K562 (cell line): ENCODE measurements around the gene ROBO2. TPM values are rescaled to one million over a fixed set of nuclear protein-coding genes. Genes with fewer than 3 reads are reported as not detected.

ENCODE experiments used
- ATAC-seq: fragments of 200-7000 bp; cut with Tn5 transposase; 3 replicates; pipeline ENCODE4 v1.9.1; 2020; ENCODE audit warnings: moderate library complexity
- BruUV-seq: library from RNA; stranded (reverse); fragments of 400-500 nt; replicated peaks from 2 replicates; lab custom pipeline; 2021; lab: Mats Ljungman, UMichigan
- CTCF ChIA-PET: fragments of 300-600 bp; formaldehyde crosslinking; extraction: SDS; loops from one replicate; lab custom pipeline; 2021; ENCODE audit warnings: low intra/inter-chr PET ratio; lab: Yijun Ruan, JAX
- POLR2A ChIA-PET: fragments of 300-600, 350-650 bp; sonication (Branson Sonifier 250); formaldehyde crosslinking; extraction: SDS; loops from one replicate; lab custom pipeline; 2021; ENCODE audit warnings: antibody characterized with exemption, inconsistent platforms; lab: Yijun Ruan, JAX
- DNase-seq, 4 experiments: peaks; one replicate each; pipeline versions ENCODE4 v3.0.0 to v3.0.0-alpha.2; 2011 to 2018; ENCODE audit warnings: low spot score in 3 of 4, mixed read lengths in 3 of 4; ENCODE audit errors: extremely low read depth in 1 of 4
- FAIRE-seq: peaks from 2 replicates; lab custom pipeline; 2011; peaks lifted over from hg19 to GRCh38; lab: Jason Lieb, UNC
- H2AFZ ChIP-seq: 2 replicates; pipeline ENCODE4 v1.6.0; 2011; ENCODE audit warnings: low read depth, low read length, control low read depth, inconsistent platforms
- H3K27ac ChIP-seq: fragments of 200-600 bp; 3 replicates; pipeline ENCODE4 v1.8.0; 2011; ENCODE audit warnings: low read depth, mild to moderate bottlenecking, control low read depth, inconsistent platforms, low read length, moderate library complexity, mixed read lengths; ENCODE audit errors: extremely low read depth
- H3K27me3 ChIP-seq, 2 experiments: fragments of 300-600 bp in 1 of 2; 2 replicates in 1 of 2; 3 replicates in 1 of 2; pipeline versions ENCODE4 v1.6.0 to v1.8.0; 2011; ENCODE audit warnings: inconsistent platforms in 2 of 2, low read length in 2 of 2, mild to moderate bottlenecking in 1 of 2, mixed read lengths in 1 of 2, moderate library complexity in 1 of 2; ENCODE audit not compliant: control insufficient read depth in 2 of 2, insufficient read depth in 2 of 2
- H3K36me3 ChIP-seq: fragments of 300-600 bp; 3 replicates; pipeline ENCODE4 v1.8.0; 2011; ENCODE audit warnings: mild to moderate bottlenecking, low read length, inconsistent platforms; ENCODE audit not compliant: control insufficient read depth, insufficient read depth
- H3K4me1 ChIP-seq, 2 experiments: fragments of 200-600 bp in 1 of 2; replicated peaks in 1 of 2; 2 replicates in 1 of 2; 3 replicates in 1 of 2; pipeline versions ENCODE4 v1.5.1 to v1.8.0; 2011; ENCODE audit warnings: inconsistent platforms in 2 of 2, low read length in 2 of 2, mild to moderate bottlenecking in 1 of 2, mixed read lengths in 1 of 2, moderate library complexity in 1 of 2; ENCODE audit not compliant: control insufficient read depth in 2 of 2, insufficient read depth in 2 of 2
- H3K4me2 ChIP-seq: 2 replicates; pipeline ENCODE4 v1.6.1; 2011; ENCODE audit warnings: low read length, control low read depth, inconsistent platforms, mixed read lengths; ENCODE audit not compliant: insufficient read depth
- H3K4me3 ChIP-seq: fragments of 200-600 bp; sonication (generic), shearing (Covaris generic); 2 replicates; pipeline ENCODE4 v1.5.1; 2016; ENCODE audit warnings: control low read depth, inconsistent platforms
- H3K79me2 ChIP-seq: fragments of 200-600 bp; 3 replicates; pipeline ENCODE4 v1.8.0; 2011; ENCODE audit warnings: low read length, inconsistent platforms; ENCODE audit not compliant: control insufficient read depth, insufficient read depth
- H3K9ac ChIP-seq, 2 experiments: 2 replicates each; pipeline versions ENCODE4 v1.6.0 to v1.6.1; 2011; ENCODE audit warnings: low read depth in 2 of 2, low read length in 2 of 2, control low read depth in 1 of 2, inconsistent platforms in 1 of 2, mild to moderate bottlenecking in 1 of 2, mixed read lengths in 1 of 2; ENCODE audit not compliant: insufficient read depth in 1 of 2
- H3K9me1 ChIP-seq: one replicate; pipeline ENCODE4 v1.6.0; 2011; ENCODE audit warnings: inconsistent platforms, mild to moderate bottlenecking, low read length, moderate library complexity; ENCODE audit not compliant: control insufficient read depth, insufficient read depth
- H3K9me3 ChIP-seq: replicated peaks from 2 replicates; pipeline ENCODE4 v1.5.1; 2011; ENCODE audit warnings: low read depth, low read length, inconsistent platforms; ENCODE audit not compliant: control insufficient read depth, insufficient read depth
- H4K20me1 ChIP-seq: replicated peaks from 2 replicates; pipeline ENCODE4 v1.6.1; 2011; ENCODE audit warnings: low read length, inconsistent platforms, mixed read lengths; ENCODE audit not compliant: control insufficient read depth, insufficient read depth
- BRD4 ChIP-seq: fragments of 200-600 bp; sonication (generic); IDR thresholded peaks from 2 replicates; pipeline ENCODE4 v1.6.1; 2017; ENCODE audit warnings: inconsistent platforms
- EP300 ChIP-seq: IDR thresholded peaks from 2 replicates; pipeline ENCODE4 v1.6.1; 2012; ENCODE audit warnings: low read length, improper control_type of control experiment
- HMG20A ChIP-seq: fragments of 450-650 bp; formaldehyde crosslinking; conservative IDR thresholded peaks from 2 replicates; pipeline ENCODE4 v1.4.0; 2020; ENCODE audit warnings: mild to moderate bottlenecking, mixed read lengths
- HNRNPK ChIP-seq: fragments of 200-400 bp; formaldehyde crosslinking; IDR thresholded peaks from one replicate; pipeline ENCODE4 v1.6.1; 2018; ENCODE audit warnings: mild to moderate bottlenecking, low read depth, low read length; ENCODE audit not compliant: poor library complexity, severe bottlenecking
- HNRNPL ChIP-seq: fragments of 200-400 bp; formaldehyde crosslinking; IDR thresholded peaks from 2 replicates; pipeline ENCODE4 v1.6.1; 2017; ENCODE audit warnings: low read depth, mild to moderate bottlenecking, low read length
- MCM7 ChIP-seq, 2 experiments: fragments of 450-650 bp; IDR thresholded peaks; 2 replicates each; pipeline ENCODE4 v1.6.1; 2016 to 2018
- MXD1 ChIP-seq: fragments of 250-450 bp; sonication (Bioruptor Pico); IDR thresholded peaks from 2 replicates; pipeline ENCODE4 v1.8.0; 2021; ENCODE audit warnings: borderline replicate concordance, mild to moderate bottlenecking, moderate library complexity; ENCODE audit not compliant: poor library complexity, severe bottlenecking
- NFYB ChIP-seq: IDR thresholded peaks from 2 replicates; pipeline ENCODE4 v1.6.1; 2011; ENCODE audit warnings: mild to moderate bottlenecking, moderate library complexity; ENCODE audit not compliant: insufficient read length; ENCODE audit errors: extremely low read depth
- OTX1 ChIP-seq: fragments of 450-650 bp; formaldehyde crosslinking; IDR thresholded peaks from 2 replicates; pipeline ENCODE4 v1.4.0; 2022; ENCODE audit warnings: mild to moderate bottlenecking
- RBM14 ChIP-seq: fragments of 200-400 bp; formaldehyde crosslinking; IDR thresholded peaks from 2 replicates; pipeline ENCODE4 v1.6.1; 2018; ENCODE audit warnings: low read depth, mild to moderate bottlenecking, low read length, moderate library complexity, borderline replicate concordance; ENCODE audit not compliant: insufficient read depth
- SFPQ ChIP-seq: fragments of 200-400 bp; formaldehyde crosslinking; IDR thresholded peaks from 2 replicates; pipeline ENCODE4 v1.6.1; 2017; ENCODE audit warnings: mild to moderate bottlenecking, low read depth, low read length, moderate library complexity
- SRSF7 ChIP-seq: fragments of 200-400 bp; formaldehyde crosslinking; optimal IDR thresholded peaks from 2 replicates; pipeline ENCODE3; 2017; ENCODE audit warnings: mild to moderate bottlenecking, low read depth, low read length
- ZBTB12 ChIP-seq: fragments of 250-450 bp; sonication (Bioruptor Pico); IDR thresholded peaks from 2 replicates; pipeline ENCODE4 v1.4.0; 2020
- ZEB2 ChIP-seq: fragments of 450-650 bp; IDR thresholded peaks from 2 replicates; pipeline ENCODE4 v1.6.1; 2016
- ZFP36 ChIP-seq: fragments of 150-350 bp; IDR thresholded peaks from 2 replicates; pipeline ENCODE4 v1.6.1; 2018; ENCODE audit warnings: low read length, low read depth; ENCODE audit not compliant: partially characterized antibody
- ZNF274 ChIP-seq: IDR thresholded peaks from 2 replicates; pipeline ENCODE4 v1.6.1; 2011; ENCODE audit warnings: low read depth, mild to moderate bottlenecking, low read length, moderate library complexity, borderline replicate concordance
- ZNF316 ChIP-seq: fragments of 450-650 bp; IDR thresholded peaks from 2 replicates; pipeline ENCODE4 v1.6.1; 2016
- ZNF398 ChIP-seq: fragments of 250-450 bp; sonication (Bioruptor Pico); IDR thresholded peaks from 2 replicates; pipeline ENCODE4 v1.8.0; 2021; ENCODE audit warnings: moderate library complexity, mild to moderate bottlenecking, inconsistent platforms
- WGBS: fragments of 100-300 bp; shearing (Covaris generic); methylation state at CpG from one replicate; pipeline ENCODE4 v1.1.6; 2016; ENCODE audit warnings: low coverage, mixed read lengths; ENCODE audit not compliant: insufficient coverage; ENCODE audit errors: missing lambda C conversion rate; 5-methylcytosine and 5-hydroxymethylcytosine counted together
- in situ Hi-C: fragments of 300-500 bp; cut with MboI; formaldehyde crosslinking; loops from 4 replicates; pipeline ENCODE4 v1.15.0; 2018; ENCODE audit warnings: inconsistent platforms, mixed read lengths
- intact Hi-C: fragments of 100-400 bp; cut with micrococcal nuclease; formaldehyde crosslinking; loops from 2 replicates; pipeline ENCODE4 v1.14.2; 2022
- polyA plus RNA-seq, 8 experiments: library from polyadenylated mRNA; depleted of rRNA in 4 of 8; stranded (reverse) in 5 of 8; unstranded in 3 of 8; fragments of >200 nt; fragmentation: Nextera tagmentation in 2 of 8; fragmentation: Illumina TruSeq in 1 of 8; extraction: Ambion mirVana in 2 of 8; extraction: Trizol in 1 of 8; gene quantifications; 2 replicates each; pipeline versions ENCODE4 v1.2.1 to v1.2.3, GENCODE V29; 2011 to 2014; ENCODE audit warnings: inconsistent platforms in 1 of 8, missing spikeins in 1 of 8
- total RNA-seq, 7 experiments: library from RNA; depleted of rRNA in 6 of 7; stranded (reverse); fragments of >200 nt in 6 of 7; fragmentation: Illumina TruSeq in 2 of 7; extraction: Trizol in 2 of 7; gene quantifications; 2 replicates each; pipeline versions ENCODE4 v1.2.1 to v1.2.3, GENCODE V29; 2011 to 2021; ENCODE audit warnings: low replicate concordance in 1 of 7

Gene ROBO2
- total and polyA plus RNA-seq, 9 of the 15 experiments (the other 6 are each of a cell fraction or from before 2014, with no cell fraction given) = 0.84 to 3.0 (median 1.7) TPM

- Histone ChIP-seq H3K4me1 (no peaks in the 10 kb centered on the region), H3K27me3 (no peaks in the 10 kb centered on the region), H3K27ac (no peak overlapping the region), H3K79me2 (no peaks in the 10 kb centered on the region), H3K4me3 (no peak overlapping the region)
- no peak for ATAC-seq
- in situ Hi-C loops = no loop called here
- BruUV-seq = no TSS peak
- no peak for DNase-seq
- TF ChIP-seq SFPQ (no peak), ZNF316 (no peak), HNRNPL (no peak), ZEB2 (no peak), EP300 (no peak), ZNF274 (no peak), SRSF7 (no peak), OTX1 (CRISPR knock-in tag) (no peak), RBM14 (no peak), NFYB (no peak), HNRNPK (no peak), ZBTB12 (CRISPR knock-in tag) (no peak), MCM7 (IDR thresholded peaks at IDR 0.05) (no peak), BRD4 (no peak), ZFP36 (no peak), HMG20A (no peak), ZNF398 (CRISPR knock-in tag) (no peak), MXD1 (CRISPR knock-in tag) (no peak)
- TF ChIP-seq, all 486 proteins: peak for 0
- intact Hi-C loops = no loop called here
- no peaks in the 10 kb centered on the region for H4K20me1 ChIP-seq
- WGBS = 24% methylated on average over 3 of the region's 3 CpGs
- H3K9ac ChIP-seq = no peak overlapping the region
- H3K4me2 ChIP-seq = no peak overlapping the region
- ChIA-PET CTCF (no interaction called here), POLR2A (no interaction called here)
- H3K9me3 ChIP-seq = no peaks in the 10 kb centered on the region
- no peak for FAIRE-seq
- H3K36me3 ChIP-seq = no peaks in the 10 kb centered on the region
- H3K9me1 ChIP-seq = no peaks in the 10 kb centered on the region
- no peak overlapping the region for H2AFZ ChIP-seq
These were observed 227.7 kb downstream of the ROBO2 start for GRCh38 chr3:77267589-77267988.
